HG02571 (cell line): ENCODE measurements around the gene CASP8AP2.
"Not testable (repeated sequence)": the region's sequence is repeated elsewhere in the genome, so short reads cannot be mapped to it uniquely, and the experiment has no call there.

Experiments used
- ATAC-seq: cut with Tn5 transposase; IDR thresholded peaks from one replicate; pipeline ENCODE4 v1.9.1; 2021; ENCODE audit warnings: mild to moderate bottlenecking, moderate library complexity; ENCODE audit not compliant: unreplicated experiment

CASP8AP2 gene

GRCh38 chr6:89819336-89820130 is 10.1 kb upstream of the CASP8AP2 start, which contains the start of gene MDN1:
Gene MDN1 (minus strand): TSS chr6:89819794. CDS start chr6:89819607, 187 bp downstream.
- ATAC-seq: peak; percentile 98

GRCh38 chr6:89826029-89826528 is 3.6 kb upstream of the CASP8AP2 start:
- no peak for ATAC-seq

GRCh38 chr6:89828475-89828987 is 1.1 kb upstream of the CASP8AP2 start:
- not testable (repeated sequence) for ATAC-seq

- ATAC-seq: peak; percentile 38
These were observed 650 bp upstream of the CASP8AP2 start for GRCh38 chr6:89828988-89829471.

GRCh38 chr6:89830170-89830809 is 610 bp downstream of the CASP8AP2 start:
- ATAC-seq: no peak

- peak; percentile 98 for ATAC-seq
These were observed 5.5 kb downstream of the CASP8AP2 start for GRCh38 chr6:89834884-89835792.

- no peak for ATAC-seq
These were observed 7.1 kb downstream of the CASP8AP2 start for GRCh38 chr6:89836639-89837222.

GRCh38 chr6:89840538-89840937 is 10.9 kb downstream of the CASP8AP2 start:
- ATAC-seq: no peak

- ATAC-seq: no peak
These were observed 12.5 kb downstream of the CASP8AP2 start for GRCh38 chr6:89842228-89842627.

- no peak for ATAC-seq
These were observed 13.4 kb downstream of the CASP8AP2 start for GRCh38 chr6:89843070-89843469.

GRCh38 chr6:89847513-89847912 is 17.8 kb downstream of the CASP8AP2 start:
- not testable (repeated sequence) for ATAC-seq

GRCh38 chr6:89853068-89853467 is 23.4 kb downstream of the CASP8AP2 start:
- ATAC-seq: no peak

- no peak for ATAC-seq
These were observed 28.4 kb downstream of the CASP8AP2 start for GRCh38 chr6:89858041-89858440.

- ATAC-seq: peak; percentile 46
These were observed 30.1 kb downstream of the CASP8AP2 start for GRCh38 chr6:89859744-89860143.

- ATAC-seq: no peak
These were observed 32.6 kb downstream of the CASP8AP2 start for GRCh38 chr6:89862273-89862672.

- no peak for ATAC-seq
These were observed 33.0 kb downstream of the CASP8AP2 start for GRCh38 chr6:89862698-89863097.

GRCh38 chr6:89866024-89866678 is 36.5 kb downstream of the CASP8AP2 start:
- ATAC-seq: no peak

- ATAC-seq: no peak
These were observed 44.0 kb downstream of the CASP8AP2 start for GRCh38 chr6:89873721-89874120.

GRCh38 chr6:89874438-89874837 is 44.8 kb downstream of the CASP8AP2 start:
- no peak for ATAC-seq
